K562 (cell line): Measurements from ENCODE around the gene PXN. TPM values are rescaled to one million over a fixed set of nuclear protein-coding genes. Genes with fewer than 3 reads are reported as not detected.

Source experiments
- CBFA2T2 ChIP-seq: fragments of 450-650 bp; conservative IDR thresholded peaks from 2 replicates; pipeline ENCODE4 v1.6.1; 2017; ENCODE audit warnings: mild to moderate bottlenecking
- ERF ChIP-seq: fragments of 450-650 bp; formaldehyde crosslinking; IDR thresholded peaks from 2 replicates; pipeline ENCODE4 v1.4.0; 2020; ENCODE audit warnings: mild to moderate bottlenecking, mixed read lengths
- GTF2E2 ChIP-seq: fragments of 200-800 bp; sonication (Bioruptor generic); IDR thresholded peaks from 2 replicates; pipeline ENCODE4 v1.6.1; 2016; ENCODE audit warnings: missing genetic modification characterization, missing compliant biosample characterization
- GTF2F1 ChIP-seq: IDR thresholded peaks from 2 replicates; pipeline ENCODE4 v1.6.1; 2011; ENCODE audit warnings: low read depth, low read length, improper control_type of control experiment
- HMBOX1 ChIP-seq: sonication (generic); IDR thresholded peaks from 2 replicates; pipeline ENCODE4 v1.6.1; 2016
- NFE2 ChIP-seq: IDR thresholded peaks from 2 replicates; pipeline ENCODE4 v1.6.1; 2014; ENCODE audit warnings: antibody characterized with exemption, low read depth
- POLR3G ChIP-seq: IDR thresholded peaks from 2 replicates; pipeline ENCODE4 v1.6.1; 2011; ENCODE audit not compliant: insufficient read length, insufficient replicate concordance; ENCODE audit errors: extremely low read depth
- RBM17 ChIP-seq: fragments of 200-400 bp; formaldehyde crosslinking; IDR thresholded peaks from 2 replicates; pipeline ENCODE4 v1.6.1; 2017; ENCODE audit warnings: low read depth, mild to moderate bottlenecking, low read length, borderline replicate concordance
- TEAD1 ChIP-seq, 2 experiments: fragments of 450-650 bp in 1 of 2; sonication (generic) in 1 of 2; formaldehyde crosslinking; IDR thresholded peaks; 2 replicates each; pipeline versions ENCODE4 v1.4.0 to v1.8.0; 2020 to 2022; ENCODE audit warnings: mild to moderate bottlenecking in 2 of 2, missing genetic modification reagents in 1 of 2
- ZBTB40 ChIP-seq, 2 experiments: fragments of 450-650 bp in 1 of 2; sonication (generic) in 1 of 2; formaldehyde crosslinking in 1 of 2; IDR thresholded peaks; 2 replicates each; pipeline versions ENCODE4 v1.7.1 to v1.9.0; 2016 to 2022; ENCODE audit warnings: inconsistent platforms in 1 of 2, mild to moderate bottlenecking in 1 of 2, missing genetic modification reagents in 1 of 2
- ZNF174 ChIP-seq: fragments of 250-450 bp; sonication (Bioruptor Pico); IDR thresholded peaks from 2 replicates; pipeline ENCODE4 v1.4.0; 2020; ENCODE audit warnings: mild to moderate bottlenecking
- ZNF212 ChIP-seq: fragments of 450-650 bp; formaldehyde crosslinking; IDR thresholded peaks from 2 replicates; pipeline ENCODE4 v1.4.0; 2020; ENCODE audit warnings: mild to moderate bottlenecking
- ZNF217 ChIP-seq: sonication (generic); formaldehyde crosslinking; IDR thresholded peaks from 2 replicates; pipeline ENCODE4 v1.8.0; 2022; ENCODE audit warnings: mild to moderate bottlenecking, missing genetic modification reagents
- polyA plus RNA-seq, 8 experiments: library from polyadenylated mRNA; depleted of rRNA in 4 of 8; stranded (reverse) in 5 of 8; unstranded in 3 of 8; fragments of >200 nt; fragmentation: Nextera tagmentation in 2 of 8; fragmentation: Illumina TruSeq in 1 of 8; extraction: Ambion mirVana in 2 of 8; extraction: Trizol in 1 of 8; gene quantifications; 2 replicates each; pipeline versions ENCODE4 v1.2.1 to v1.2.3, GENCODE V29; 2011 to 2014; ENCODE audit warnings: inconsistent platforms in 1 of 8, missing spikeins in 1 of 8
- total RNA-seq, 7 experiments: library from RNA; depleted of rRNA in 6 of 7; stranded (reverse); fragments of >200 nt in 6 of 7; fragmentation: Illumina TruSeq in 2 of 7; extraction: Trizol in 2 of 7; gene quantifications; 2 replicates each; pipeline versions ENCODE4 v1.2.1 to v1.2.3, GENCODE V29; 2011 to 2021; ENCODE audit warnings: low replicate concordance in 1 of 7
- TF ChIP-seq, protein P1 (sequence below), 2 experiments: fragments of 250-450 bp in 1 of 2; fragments of 450-650 bp in 1 of 2; sonication (Bioruptor Pico) in 1 of 2; IDR thresholded peaks; 2 replicates each; pipeline versions ENCODE4 v1.6.1 to v1.8.0; 2016 to 2021; ENCODE audit warnings: mild to moderate bottlenecking in 2 of 2, moderate library complexity in 2 of 2, missing compliant biosample characterization in 1 of 2, missing genetic modification characterization in 1 of 2
- TF ChIP-seq, protein P2 (sequence below): sonication (generic); formaldehyde crosslinking; IDR thresholded peaks from 2 replicates; pipeline ENCODE4 v1.8.1; 2023; ENCODE audit warnings: mild to moderate bottlenecking, missing genetic modification reagents

Gene PXN
- total and polyA plus RNA-seq, 9 of the 15 experiments (the other 6 are each of a cell fraction or from before 2014, with no cell fraction given), result 4.0 to 74.1 (median 18.6) TPM

DNA sequence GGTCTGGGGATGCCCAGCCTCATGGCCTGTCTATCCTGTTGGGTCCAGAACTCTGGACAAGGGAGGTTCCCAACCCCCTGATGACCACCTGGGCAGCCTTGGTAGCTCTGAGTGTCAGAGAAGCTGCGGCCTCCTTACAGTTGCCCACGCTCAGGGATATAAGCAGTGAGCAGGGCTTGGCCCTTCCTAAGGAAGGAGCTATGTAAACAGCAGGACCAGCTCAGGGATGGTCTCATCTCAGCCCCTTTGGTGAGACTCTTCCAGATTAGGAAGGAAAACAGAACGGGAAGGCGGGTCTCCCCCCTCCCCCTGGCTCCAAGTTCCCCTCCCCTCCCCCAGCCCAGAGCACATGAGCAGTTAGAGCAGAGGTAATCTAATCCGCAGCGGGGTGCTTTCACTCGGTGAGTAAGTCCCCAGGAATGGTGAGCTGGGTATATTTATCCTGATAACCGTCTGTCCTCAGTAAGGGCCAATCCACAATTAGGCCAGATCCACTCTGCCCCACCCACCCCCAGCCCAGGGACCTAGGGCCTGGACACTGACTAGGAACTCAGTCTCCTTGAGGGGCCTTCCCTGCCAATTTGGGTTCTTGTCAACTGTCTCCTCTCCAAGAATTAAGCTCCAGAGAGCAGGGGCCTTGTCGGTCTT is 35.1 kb downstream of the PXN start (continued):
- TF ChIP-seq RBM17 (no peak), GTF2E2 (tag) (no peak), ZNF174 (CRISPR knock-in tag) (no peak), NFE2 (no peak; the same call in 1 of the 2 replicates), ZBTB40 (IDR thresholded peaks at IDR 0.05) (no peak), ZBTB40 (CRISPR knock-in tag; IDR thresholded peaks at IDR 0.05) (no peak), HMBOX1 (peak; percentile 93), ERF (CRISPR knock-in tag) (no peak), ZNF212 (CRISPR knock-in tag) (no peak), GTF2F1 (no peak), ZNF217 (CRISPR knock-in tag) (no peak), TEAD1 (CRISPR knock-in tag; IDR thresholded peaks at IDR 0.05) (peak; percentile 73 to 96), POLR3G (no peak), CBFA2T2 (peak; percentile 70)
- TF ChIP-seq, protein P1, sequence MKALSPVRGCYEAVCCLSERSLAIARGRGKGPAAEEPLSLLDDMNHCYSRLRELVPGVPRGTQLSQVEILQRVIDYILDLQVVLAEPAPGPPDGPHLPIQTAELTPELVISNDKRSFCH (CRISPR knock-in tag; IDR thresholded peaks at IDR 0.05), result no peak
- TF ChIP-seq, protein P1 (tag; IDR thresholded peaks at IDR 0.05), result no peak
- TF ChIP-seq, protein P2, sequence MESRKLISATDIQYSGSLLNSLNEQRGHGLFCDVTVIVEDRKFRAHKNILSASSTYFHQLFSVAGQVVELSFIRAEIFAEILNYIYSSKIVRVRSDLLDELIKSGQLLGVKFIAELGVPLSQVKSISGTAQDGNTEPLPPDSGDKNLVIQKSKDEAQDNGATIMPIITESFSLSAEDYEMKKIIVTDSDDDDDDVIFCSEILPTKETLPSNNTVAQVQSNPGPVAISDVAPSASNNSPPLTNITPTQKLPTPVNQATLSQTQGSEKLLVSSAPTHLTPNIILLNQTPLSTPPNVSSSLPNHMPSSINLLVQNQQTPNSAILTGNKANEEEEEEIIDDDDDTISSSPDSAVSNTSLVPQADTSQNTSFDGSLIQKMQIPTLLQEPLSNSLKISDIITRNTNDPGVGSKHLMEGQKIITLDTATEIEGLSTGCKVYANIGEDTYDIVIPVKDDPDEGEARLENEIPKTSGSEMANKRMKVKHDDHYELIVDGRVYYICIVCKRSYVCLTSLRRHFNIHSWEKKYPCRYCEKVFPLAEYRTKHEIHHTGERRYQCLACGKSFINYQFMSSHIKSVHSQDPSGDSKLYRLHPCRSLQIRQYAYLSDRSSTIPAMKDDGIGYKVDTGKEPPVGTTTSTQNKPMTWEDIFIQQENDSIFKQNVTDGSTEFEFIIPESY (CRISPR knock-in tag), result no peak
